AG09309 (cell line): Measurements from ENCODE around the gene MYMK.

Experiments used
- DNase-seq: peaks from one replicate; pipeline ENCODE4 v3.0.0-alpha.2; 2010; ENCODE audit warnings: low read depth
- H3K4me3 ChIP-seq: 2 replicates; pipeline ENCODE4 v1.5.1; 2011; ENCODE audit warnings: mild to moderate bottlenecking, low read depth, low read length, moderate library complexity; ENCODE audit not compliant: control insufficient read depth
- TF ChIP-seq, protein P1 (sequence below): IDR thresholded peaks from 2 replicates; pipeline ENCODE4 v1.5.1; 2011; ENCODE audit warnings: mild to moderate bottlenecking, low read depth, low read length, inconsistent platforms; ENCODE audit not compliant: insufficient read depth, control insufficient read depth; ENCODE audit errors: missing control alignments

MYMK gene

DNA sequence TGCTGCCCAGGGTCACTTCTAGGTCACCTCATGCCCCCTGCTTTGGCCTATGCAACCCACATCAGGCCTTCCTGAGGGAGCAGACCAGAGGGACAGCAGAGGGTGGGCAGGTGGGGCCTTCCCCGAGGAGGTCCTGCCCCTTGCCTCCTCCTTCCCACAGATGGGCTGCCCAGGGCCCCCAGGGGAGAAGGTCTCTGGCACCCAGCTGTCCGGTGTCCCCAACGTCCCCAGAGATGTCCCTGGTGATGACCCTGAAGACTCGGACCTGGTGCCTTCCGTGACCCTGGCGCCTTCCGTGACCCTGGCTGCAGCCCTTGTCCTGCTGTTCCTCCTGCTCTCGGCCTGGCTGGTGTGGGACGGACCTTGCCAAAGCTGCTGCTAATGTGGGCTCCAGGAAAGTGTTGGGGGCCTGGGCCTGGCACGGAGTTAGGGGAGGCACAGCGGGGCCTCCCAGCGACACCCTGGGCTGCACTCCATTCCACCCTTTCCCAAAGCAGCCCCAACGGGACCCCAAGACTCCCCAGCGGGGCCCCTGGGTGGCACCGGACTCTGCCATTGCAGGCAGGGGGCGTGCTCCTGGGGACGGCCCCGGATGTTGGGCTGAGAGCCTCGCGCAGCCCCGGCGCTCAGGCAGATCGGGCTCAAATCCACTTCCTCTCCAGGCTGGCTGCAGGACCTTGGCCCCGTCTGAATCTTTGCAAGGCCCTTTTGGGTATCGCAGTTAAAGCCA is 39.1 kb downstream of the MYMK start:
- TF ChIP-seq, protein P1, sequence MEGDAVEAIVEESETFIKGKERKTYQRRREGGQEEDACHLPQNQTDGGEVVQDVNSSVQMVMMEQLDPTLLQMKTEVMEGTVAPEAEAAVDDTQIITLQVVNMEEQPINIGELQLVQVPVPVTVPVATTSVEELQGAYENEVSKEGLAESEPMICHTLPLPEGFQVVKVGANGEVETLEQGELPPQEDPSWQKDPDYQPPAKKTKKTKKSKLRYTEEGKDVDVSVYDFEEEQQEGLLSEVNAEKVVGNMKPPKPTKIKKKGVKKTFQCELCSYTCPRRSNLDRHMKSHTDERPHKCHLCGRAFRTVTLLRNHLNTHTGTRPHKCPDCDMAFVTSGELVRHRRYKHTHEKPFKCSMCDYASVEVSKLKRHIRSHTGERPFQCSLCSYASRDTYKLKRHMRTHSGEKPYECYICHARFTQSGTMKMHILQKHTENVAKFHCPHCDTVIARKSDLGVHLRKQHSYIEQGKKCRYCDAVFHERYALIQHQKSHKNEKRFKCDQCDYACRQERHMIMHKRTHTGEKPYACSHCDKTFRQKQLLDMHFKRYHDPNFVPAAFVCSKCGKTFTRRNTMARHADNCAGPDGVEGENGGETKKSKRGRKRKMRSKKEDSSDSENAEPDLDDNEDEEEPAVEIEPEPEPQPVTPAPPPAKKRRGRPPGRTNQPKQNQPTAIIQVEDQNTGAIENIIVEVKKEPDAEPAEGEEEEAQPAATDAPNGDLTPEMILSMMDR: no peak
- no peak for DNase-seq
- H3K4me3 ChIP-seq: no peak overlapping the region

- H3K4me3 ChIP-seq: no peak overlapping the region
- no peak for DNase-seq
- TF ChIP-seq, protein P1: no peak
Observed at GRCh38 chr9:133484671-133485437, 39.9 kb downstream of the MYMK start.

DNA sequence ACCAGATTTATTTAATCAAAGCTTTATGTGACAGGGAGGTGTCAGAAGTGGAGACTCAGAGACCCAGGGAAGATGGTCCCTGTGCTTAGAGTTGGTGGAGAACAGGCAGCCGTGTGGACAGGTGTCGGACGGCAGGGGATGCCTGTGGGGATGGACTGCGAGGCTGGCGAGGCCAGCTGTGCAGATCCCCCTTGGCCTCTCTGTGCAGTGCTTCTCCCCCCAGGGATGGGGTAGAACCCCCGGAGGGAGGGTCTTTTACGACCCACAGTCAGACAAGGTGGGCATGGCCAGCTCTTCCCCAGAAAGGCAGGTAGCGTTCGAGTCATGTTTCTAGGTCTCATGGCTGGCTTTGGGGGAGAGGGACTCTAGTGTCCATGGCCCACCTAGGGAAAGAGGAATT is 41.1 kb downstream of the MYMK start:
- no peak overlapping the region for H3K4me3 ChIP-seq
- TF ChIP-seq, protein P1: no peak
- no peak for DNase-seq

DNA sequence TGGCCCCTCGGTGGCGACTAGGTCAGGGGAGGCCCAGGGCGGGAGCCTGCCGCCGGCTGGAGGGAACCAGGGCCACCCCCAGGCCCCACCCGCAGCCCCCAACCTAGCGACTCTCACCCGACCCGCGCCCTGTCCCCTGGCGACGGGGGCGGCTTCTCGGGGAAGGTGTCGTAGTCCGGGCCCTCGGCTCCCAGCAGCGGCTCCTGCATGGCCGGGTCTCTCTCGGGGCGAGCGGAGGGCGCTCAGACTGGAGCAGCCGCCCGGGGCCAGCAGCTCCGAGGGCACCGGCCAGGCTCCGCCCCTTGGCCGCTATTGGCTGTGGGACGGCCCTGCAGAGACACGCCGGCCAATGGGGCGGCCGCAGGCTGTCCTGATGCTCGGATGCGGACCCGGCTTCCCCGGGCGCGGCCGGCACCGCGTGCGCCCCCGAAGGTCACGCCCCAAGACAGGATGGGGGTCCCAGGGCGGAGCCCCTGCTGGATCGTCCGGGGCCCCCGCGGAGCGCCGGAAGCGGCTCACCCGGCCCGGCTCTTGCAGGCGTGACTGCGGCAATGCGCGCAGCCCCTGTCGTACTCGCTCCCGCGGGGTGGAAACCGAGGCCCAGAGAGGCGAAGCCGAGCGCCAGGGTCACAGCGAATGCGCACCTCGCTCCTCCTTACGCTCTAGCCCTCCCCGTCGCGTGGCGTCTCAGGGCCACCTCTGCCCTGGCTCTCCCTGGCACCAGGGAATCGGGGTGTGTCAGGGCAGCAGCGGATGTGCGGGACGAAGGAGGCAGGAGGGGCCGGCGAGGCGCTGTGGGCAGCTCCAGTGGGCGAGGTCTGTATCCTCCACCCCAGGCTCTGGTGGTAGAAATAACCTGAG is 45.7 kb downstream of the MYMK start, which contains the start of gene SLC2A6:
Gene SLC2A6 (minus strand): TSS at position 249 of the 861 bp plus-strand sequence. CDS start 40 bp downstream, at position 209.
- peak within 1 kb of the TSS; percentile 54 for H3K4me3 ChIP-seq
- no peak for DNase-seq
- TF ChIP-seq, protein P1: no peak

DNA sequence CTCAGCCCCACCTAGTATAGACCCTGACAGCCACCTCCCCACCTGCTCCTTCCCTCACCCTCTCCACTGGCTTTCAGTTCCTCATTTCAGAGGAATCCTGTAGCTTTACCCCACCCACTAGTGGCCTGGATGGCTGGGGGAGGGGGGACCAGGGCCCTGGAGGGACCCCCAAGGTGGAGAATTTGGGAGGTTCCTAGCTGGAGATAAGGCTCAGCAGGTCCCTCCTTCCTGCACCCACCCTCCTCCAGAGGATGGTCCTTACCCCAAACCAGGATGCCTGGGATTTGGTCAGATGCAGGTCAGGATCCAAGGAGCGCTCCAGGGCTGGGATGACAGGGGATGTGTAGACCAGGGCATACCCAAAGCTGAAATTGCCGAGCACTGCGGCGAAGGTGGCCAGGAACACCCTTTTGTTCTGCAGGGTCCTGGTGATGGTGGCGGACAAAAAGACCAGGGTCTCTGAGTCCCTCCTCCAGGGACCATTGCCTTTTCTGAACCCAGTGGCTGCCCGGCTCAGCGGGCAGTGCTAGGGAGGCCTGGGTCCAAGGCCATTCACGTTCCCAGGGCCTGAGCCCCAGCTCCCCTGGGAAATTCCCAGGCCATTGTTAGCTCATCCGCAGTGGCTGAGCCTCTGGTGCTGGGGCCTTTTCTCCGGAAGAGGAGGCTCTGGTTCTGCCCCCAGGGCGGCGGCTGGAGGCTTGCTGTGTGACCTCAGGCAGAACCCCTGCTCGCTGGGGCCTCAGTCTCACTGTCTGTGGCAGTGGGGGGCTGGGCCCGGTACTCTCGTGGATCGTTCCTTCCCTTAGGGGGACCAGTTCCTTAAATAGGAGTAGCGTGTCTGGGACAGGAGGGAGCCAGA is 46.5 kb downstream of the MYMK start:
- TF ChIP-seq, protein P1: no peak
- H3K4me3 ChIP-seq: peak overlapping the region; percentile 54
- no peak for DNase-seq
